Measurements from ENCODE around the gene MN1. TPM values are rescaled to one million over a fixed set of nuclear protein-coding genes. Genes with fewer than 3 reads are reported as not detected.

The MN1 gene
- total RNA-seq, 1 experiment from 2014 or later = not detected

GRCh38 chr22:27833803-27834202 is 32.2 kb upstream of the MN1 start:
- Histone ChIP-seq H3K27me3 (ENCODE audit: low read length) (no peaks in the 10 kb centered on the region), H3K4me2 (ENCODE audit: low read depth, low read length, poor library complexity, severe bottlenecking) (no peak overlapping the region), H2AFZ (ENCODE audit: low read length) (no peak overlapping the region), H3K79me2 (ENCODE audit: low read length) (no peaks in the 10 kb centered on the region), H3K9ac (ENCODE audit: low read length) (no peak overlapping the region), H3K27ac (ENCODE audit: low read length) (no peak overlapping the region), H3K9me3 (ENCODE audit: low read length) (no peaks in the 10 kb centered on the region), H3K4me3 (ENCODE audit: low read length) (no peak overlapping the region), H3K36me3 (ENCODE audit: insufficient read depth, low read length) (no peaks in the 10 kb centered on the region), H3K9me2 (replicated peaks; ENCODE audit: insufficient read depth, low read length) (no peaks in the 10 kb centered on the region), H4K20me1 (ENCODE audit: insufficient read depth, low read depth, low read length) (peaks cover 3% of the 10 kb centered on the region; the same call in 1 of the 2 replicates), H3K4me1 (ENCODE audit: low read length) (no peaks in the 10 kb centered on the region)
- DNase-seq = no peak

GRCh38 chr22:27832606-27833005 is 31.1 kb upstream of the MN1 start:
- H3K27ac ChIP-seq (ENCODE audit: low read length) = no peak overlapping the region
- DNase-seq = no peak
- no peaks in the 10 kb centered on the region for H3K79me2 ChIP-seq (ENCODE audit: low read length)
- no peak overlapping the region for H3K4me3 ChIP-seq (ENCODE audit: low read length)
- no peaks in the 10 kb centered on the region for H3K9me2 ChIP-seq (replicated peaks; ENCODE audit: insufficient read depth, low read length)
- H3K4me1 ChIP-seq (ENCODE audit: low read length) = no peaks in the 10 kb centered on the region
- no peaks in the 10 kb centered on the region for H3K9me3 ChIP-seq (ENCODE audit: low read length)
- no peaks in the 10 kb centered on the region for H3K27me3 ChIP-seq (ENCODE audit: low read length)
- no peak overlapping the region for H3K9ac ChIP-seq (ENCODE audit: low read length)
- no peaks in the 10 kb centered on the region for H3K36me3 ChIP-seq (ENCODE audit: insufficient read depth, low read length)
- H3K4me2 ChIP-seq (ENCODE audit: low read depth, low read length, poor library complexity, severe bottlenecking) = no peak overlapping the region
- no peak overlapping the region for H2AFZ ChIP-seq (ENCODE audit: low read length)
- peaks cover 3% of the 10 kb centered on the region; the same call in 1 of the 2 replicates for H4K20me1 ChIP-seq (ENCODE audit: insufficient read depth, low read depth, low read length)

- H3K36me3 ChIP-seq (ENCODE audit: insufficient read depth, low read length) = no peaks in the 10 kb centered on the region
- H3K27ac ChIP-seq (ENCODE audit: low read length) = no peak overlapping the region
- no peak overlapping the region for H2AFZ ChIP-seq (ENCODE audit: low read length)
- peaks cover 3% of the 10 kb centered on the region; the same call in 1 of the 2 replicates for H4K20me1 ChIP-seq (ENCODE audit: insufficient read depth, low read depth, low read length)
- no peak overlapping the region for H3K4me2 ChIP-seq (ENCODE audit: low read depth, low read length, poor library complexity, severe bottlenecking)
- H3K4me3 ChIP-seq (ENCODE audit: low read length) = no peak overlapping the region
- no peaks in the 10 kb centered on the region for H3K27me3 ChIP-seq (ENCODE audit: low read length)
- H3K9me2 ChIP-seq (replicated peaks; ENCODE audit: insufficient read depth, low read length) = no peaks in the 10 kb centered on the region
- H3K9me3 ChIP-seq (ENCODE audit: low read length) = no peaks in the 10 kb centered on the region
- H3K9ac ChIP-seq (ENCODE audit: low read length) = no peak overlapping the region
- no peaks in the 10 kb centered on the region for H3K4me1 ChIP-seq (ENCODE audit: low read length)
- no peak for DNase-seq
- H3K79me2 ChIP-seq (ENCODE audit: low read length) = no peaks in the 10 kb centered on the region
These were observed 28.1 kb upstream of the MN1 start for GRCh38 chr22:27829620-27830019.

- Histone ChIP-seq H3K9me2 (replicated peaks; ENCODE audit: insufficient read depth, low read length) (no peaks in the 10 kb centered on the region), H3K9me3 (ENCODE audit: low read length) (no peaks in the 10 kb centered on the region), H3K79me2 (ENCODE audit: low read length) (no peaks in the 10 kb centered on the region), H3K4me1 (ENCODE audit: low read length) (no peaks in the 10 kb centered on the region), H2AFZ (ENCODE audit: low read length) (no peak overlapping the region), H3K36me3 (ENCODE audit: insufficient read depth, low read length) (no peaks in the 10 kb centered on the region), H3K4me3 (ENCODE audit: low read length) (no peak overlapping the region), H3K9ac (ENCODE audit: low read length) (no peak overlapping the region), H3K27ac (ENCODE audit: low read length) (no peak overlapping the region), H4K20me1 (ENCODE audit: insufficient read depth, low read depth, low read length) (peaks cover 3% of the 10 kb centered on the region; the same call in 1 of the 2 replicates), H3K27me3 (ENCODE audit: low read length) (no peaks in the 10 kb centered on the region), H3K4me2 (ENCODE audit: low read depth, low read length, poor library complexity, severe bottlenecking) (no peak overlapping the region)
- DNase-seq = no peak
These were observed 26.3 kb upstream of the MN1 start for GRCh38 chr22:27827604-27828587.

GRCh38 chr22:27825174-27825573 is 23.6 kb upstream of the MN1 start:
- Histone ChIP-seq H3K4me1 (ENCODE audit: low read length) (no peaks in the 10 kb centered on the region), H3K4me3 (ENCODE audit: low read length) (no peak overlapping the region), H3K27ac (ENCODE audit: low read length) (no peak overlapping the region), H3K9ac (ENCODE audit: low read length) (no peak overlapping the region), H3K27me3 (ENCODE audit: low read length) (no peaks in the 10 kb centered on the region), H3K4me2 (ENCODE audit: low read depth, low read length, poor library complexity, severe bottlenecking) (no peak overlapping the region), H3K9me2 (replicated peaks; ENCODE audit: insufficient read depth, low read length) (no peaks in the 10 kb centered on the region), H3K9me3 (ENCODE audit: low read length) (no peaks in the 10 kb centered on the region), H3K79me2 (ENCODE audit: low read length) (no peaks in the 10 kb centered on the region), H3K36me3 (ENCODE audit: insufficient read depth, low read length) (no peaks in the 10 kb centered on the region), H2AFZ (ENCODE audit: low read length) (no peak overlapping the region), H4K20me1 (ENCODE audit: insufficient read depth, low read depth, low read length) (peaks cover 3% of the 10 kb centered on the region; the same call in 1 of the 2 replicates)
- peak; percentile 68 for DNase-seq

GRCh38 chr22:27823221-27823620 is 21.7 kb upstream of the MN1 start:
- Histone ChIP-seq H3K4me1 (ENCODE audit: low read length) (no peaks in the 10 kb centered on the region), H3K4me2 (ENCODE audit: low read depth, low read length, poor library complexity, severe bottlenecking) (no peak overlapping the region), H3K27me3 (ENCODE audit: low read length) (no peaks in the 10 kb centered on the region), H3K27ac (ENCODE audit: low read length) (no peak overlapping the region), H3K4me3 (ENCODE audit: low read length) (no peak overlapping the region), H3K9me3 (ENCODE audit: low read length) (no peaks in the 10 kb centered on the region), H3K9me2 (replicated peaks; ENCODE audit: insufficient read depth, low read length) (no peaks in the 10 kb centered on the region), H4K20me1 (ENCODE audit: insufficient read depth, low read depth, low read length) (no peaks in the 10 kb centered on the region), H2AFZ (ENCODE audit: low read length) (no peak overlapping the region), H3K9ac (ENCODE audit: low read length) (no peak overlapping the region), H3K36me3 (ENCODE audit: insufficient read depth, low read length) (no peaks in the 10 kb centered on the region), H3K79me2 (ENCODE audit: low read length) (no peaks in the 10 kb centered on the region)
- no peak for DNase-seq

GRCh38 chr22:27820896-27821866 is 19.6 kb upstream of the MN1 start:
- Histone ChIP-seq H3K27me3 (ENCODE audit: low read length) (no peaks in the 10 kb centered on the region), H3K4me2 (ENCODE audit: low read depth, low read length, poor library complexity, severe bottlenecking) (no peak overlapping the region), H3K27ac (ENCODE audit: low read length) (no peak overlapping the region)

GRCh38 chr22:27816552-27816951 is 15.0 kb upstream of the MN1 start:
- no peaks in the 10 kb centered on the region for H3K4me1 ChIP-seq (ENCODE audit: low read length)
- no peak overlapping the region for H2AFZ ChIP-seq (ENCODE audit: low read length)
- H4K20me1 ChIP-seq (ENCODE audit: insufficient read depth, low read depth, low read length) = no peaks in the 10 kb centered on the region
- H3K79me2 ChIP-seq (ENCODE audit: low read length) = no peaks in the 10 kb centered on the region
- H3K4me3 ChIP-seq (ENCODE audit: low read length) = no peak overlapping the region
- no peaks in the 10 kb centered on the region for H3K27me3 ChIP-seq (ENCODE audit: low read length)
- H3K27ac ChIP-seq (ENCODE audit: low read length) = no peak overlapping the region
- H3K4me2 ChIP-seq (ENCODE audit: low read depth, low read length, poor library complexity, severe bottlenecking) = no peak overlapping the region
- no peaks in the 10 kb centered on the region for H3K9me2 ChIP-seq (replicated peaks; ENCODE audit: insufficient read depth, low read length)
- no peaks in the 10 kb centered on the region for H3K36me3 ChIP-seq (ENCODE audit: insufficient read depth, low read length)
- no peaks in the 10 kb centered on the region for H3K9me3 ChIP-seq (ENCODE audit: low read length)
- no peak for DNase-seq
- H3K9ac ChIP-seq (ENCODE audit: low read length) = no peak overlapping the region

More at GRCh38 chr22:27820896-27821866, 19.6 kb upstream of the MN1 start:
- Histone ChIP-seq H3K9me2 (replicated peaks; ENCODE audit: insufficient read depth, low read length) (no peaks in the 10 kb centered on the region), H4K20me1 (ENCODE audit: insufficient read depth, low read depth, low read length) (no peaks in the 10 kb centered on the region), H3K4me1 (ENCODE audit: low read length) (no peaks in the 10 kb centered on the region), H3K9ac (ENCODE audit: low read length) (no peak overlapping the region), H3K4me3 (ENCODE audit: low read length) (no peak overlapping the region), H3K36me3 (ENCODE audit: insufficient read depth, low read length) (no peaks in the 10 kb centered on the region), H2AFZ (ENCODE audit: low read length) (no peak overlapping the region), H3K79me2 (ENCODE audit: low read length) (no peaks in the 10 kb centered on the region), H3K9me3 (ENCODE audit: low read length) (no peaks in the 10 kb centered on the region)
- no peak for DNase-seq
